ENCODE data around the gene HMBS. TPM values are rescaled to one million over a fixed set of nuclear protein-coding genes. Genes with fewer than 3 reads are reported as not detected.
A peak's percentile ranks its signal among the peaks of the same experiment; 100 is the strongest.

HMBS gene
- total RNA-seq, 5 donors from 2014 or later (not counting 1 experiment from before 2014, with no cell fraction given), result 6.7 to 17.8 (median 12.3) TPM

DNA sequence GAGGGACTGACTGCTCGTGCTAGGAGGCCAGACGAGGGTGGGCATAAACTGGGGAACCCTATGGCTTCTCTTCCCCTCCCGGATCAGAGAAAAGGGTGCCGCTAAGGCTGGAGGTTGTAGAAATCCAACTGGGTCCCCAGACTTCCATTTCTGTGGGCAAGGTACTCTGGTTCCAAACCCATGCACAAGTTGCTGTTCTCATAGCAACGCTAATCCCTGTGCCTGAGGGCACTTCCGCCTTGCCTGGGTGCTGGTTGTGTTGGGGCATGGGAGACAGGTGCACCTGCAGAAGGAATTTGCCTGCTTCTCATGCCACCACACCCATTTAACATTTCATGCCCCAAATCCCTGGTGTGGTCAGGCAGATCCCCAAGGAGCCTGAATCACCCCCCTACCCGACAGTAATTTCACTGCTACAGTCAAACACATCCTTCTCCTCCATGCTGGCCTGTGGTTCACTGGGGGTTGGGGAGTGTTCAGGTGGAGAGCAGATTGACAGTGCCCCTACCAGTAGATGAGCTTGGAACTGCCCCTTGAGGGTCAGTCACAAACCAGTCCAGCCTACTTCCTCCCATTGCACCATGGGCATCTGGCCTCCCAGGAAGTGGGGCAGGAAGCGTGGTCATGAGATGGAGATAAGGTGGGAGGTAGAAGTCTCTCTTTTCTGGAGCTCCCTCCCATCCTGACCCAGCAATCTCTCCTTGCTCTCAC, 23.6 kb downstream of the HMBS start:
- H3K27ac Mint-ChIP-seq, result peak overlapping the region; percentile 86 to 89
- H3K36me3 ChIP-seq (ENCODE audit: control insufficient read depth in 2 of 2, extremely low read depth in 1 of 2, insufficient read depth in 1 of 2, low read length in 1 of 2), result peaks cover 11 to 33% of the 10 kb centered on the region in 2 donors
- peaks cover 13 to 41% of the 10 kb centered on the region in 2 experiments for H3K4me1 ChIP-seq (ENCODE audit: control insufficient read depth in 1 of 2, extremely low read depth in 1 of 2, insufficient read depth in 2 of 2, low read length in 2 of 2)
- peaks cover 22% of the 10 kb centered on the region for H3K36me3 Mint-ChIP-seq
- H3K27me3 Mint-ChIP-seq, result no peaks in the 10 kb centered on the region
- no peaks in the 10 kb centered on the region for H3K9me3 ChIP-seq
- peak overlapping the region; percentile 81 to 94 (median 92) for H3K4me3 Mint-ChIP-seq
- H3K4me3 ChIP-seq (ENCODE audit: control insufficient read depth in 1 of 2, extremely low read depth in 1 of 2, low read length in 1 of 2), result peak overlapping the region; percentile 69 to 83
- DNase-seq (peak in 15 of 35 experiments; percentile 9 to 60 (median 30)), ATAC-seq (replicated peaks in 1 of 4) (peak; percentile 24 to 43 (median 31))
- H3K4me1 Mint-ChIP-seq, result peaks cover 46 to 53% (median 47%) of the 10 kb centered on the region in 3 donors
- ChIA-PET POLR2A (no interaction called here), CTCF (interaction anchor here in 1 of 2 donors (0.7 kb wide), 1 partner anchor 13 kb away, joined by 3 read pairs; the partner anchor contains the start of gene HINFP)
- H3K9me3 Mint-ChIP-seq, result no peaks in the 10 kb centered on the region
- WGBS (ENCODE audit: insufficient coverage), result 15% methylated on average over 4 of the region's 8 CpGs
- no peaks in the 10 kb centered on the region for H3K27me3 ChIP-seq (replicated peaks in 1 of 2; ENCODE audit: control insufficient read depth in 2 of 2, extremely low read depth in 1 of 2, insufficient read depth in 2 of 2, low read length in 1 of 2)
- peak overlapping the region; percentile 52 for H3K27ac ChIP-seq (ENCODE audit: low read length)

- 75% methylated on average over 1 of the region's 2 CpGs for WGBS (ENCODE audit: insufficient coverage)
- no peaks in the 10 kb centered on the region for H3K9me3 Mint-ChIP-seq
- peak overlapping the region; percentile 81 to 94 (median 92) for H3K4me3 Mint-ChIP-seq
- peak overlapping the region; percentile 86 to 89 for H3K27ac Mint-ChIP-seq
- H3K27ac ChIP-seq (ENCODE audit: low read length), result peak overlapping the region; percentile 52
- DNase-seq, result no peak
- POLR2A ChIA-PET, result interaction anchor here in 1 of 2 donors (1.1 kb wide), 1 partner anchor 53 kb away, joined by 3 read pairs; no protein-coding TSS in a partner anchor
- H3K36me3 Mint-ChIP-seq, result peaks cover 26% of the 10 kb centered on the region
- peaks cover 11 to 39% of the 10 kb centered on the region in 2 donors for H3K36me3 ChIP-seq (ENCODE audit: control insufficient read depth in 2 of 2, extremely low read depth in 1 of 2, insufficient read depth in 1 of 2, low read length in 1 of 2)
- H3K4me1 ChIP-seq (ENCODE audit: control insufficient read depth in 1 of 2, extremely low read depth in 1 of 2, insufficient read depth in 2 of 2, low read length in 2 of 2), result peaks cover 13 to 43% of the 10 kb centered on the region in 2 experiments
- peaks cover 42 to 49% (median 43%) of the 10 kb centered on the region in 3 donors for H3K4me1 Mint-ChIP-seq
- peak overlapping the region; percentile 69 to 83 for H3K4me3 ChIP-seq (ENCODE audit: control insufficient read depth in 1 of 2, extremely low read depth in 1 of 2, low read length in 1 of 2)
- no peaks in the 10 kb centered on the region for H3K27me3 ChIP-seq (replicated peaks in 1 of 2; ENCODE audit: control insufficient read depth in 2 of 2, extremely low read depth in 1 of 2, insufficient read depth in 2 of 2, low read length in 1 of 2)
- H3K9me3 ChIP-seq, result no peaks in the 10 kb centered on the region
- CTCF ChIA-PET, result interaction anchor here in 1 of 2 donors (0.7 to 1.2 kb wide), 3 partner anchors 10 to 13 kb away, joined by 3 to 5 read pairs (median 4); partner anchors contain the start of gene HINFP
- H3K27me3 Mint-ChIP-seq, result no peaks in the 10 kb centered on the region
- ATAC-seq (replicated peaks in 1 of 4), result no peak
Observed at GRCh38 chr11:119108857-119109221, 24.2 kb downstream of the HMBS start.

- no peak overlapping the region for H3K27ac ChIP-seq (ENCODE audit: low read length)
- H3K36me3 ChIP-seq (ENCODE audit: control insufficient read depth in 2 of 2, extremely low read depth in 1 of 2, insufficient read depth in 1 of 2, low read length in 1 of 2), result peaks cover 14 to 47% of the 10 kb centered on the region in 2 donors
Observed at GRCh38 chr11:119109843-119110242, 25.2 kb downstream of the HMBS start.

DNA sequence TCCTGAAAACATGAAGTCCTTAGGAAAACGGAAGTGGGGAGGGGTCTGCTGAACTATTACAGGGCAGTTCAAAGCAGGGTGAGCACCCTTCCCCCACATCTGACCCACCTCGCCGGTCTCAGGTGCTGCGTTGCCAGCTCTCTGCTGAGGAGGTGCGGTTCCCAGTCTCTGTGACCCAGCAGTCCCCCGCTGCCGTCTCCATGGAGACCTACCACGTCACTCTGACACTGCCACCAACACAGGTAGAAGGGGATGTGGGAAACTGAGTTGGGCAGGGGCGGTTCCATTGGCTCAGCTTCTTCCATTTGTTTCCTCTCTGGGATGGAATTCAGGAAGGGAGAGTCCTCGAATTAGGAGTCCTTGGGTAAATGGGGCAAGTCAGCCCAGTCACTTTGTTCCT, 25.8 kb downstream of the HMBS start:
- Mint-ChIP-seq H3K9me3 (no peaks in the 10 kb centered on the region), H3K4me1 (peaks cover 46 to 53% (median 51%) of the 10 kb centered on the region in 3 donors), H3K27me3 (no peaks in the 10 kb centered on the region), H3K4me3 (peak overlapping the region in 1 of 3 donors; percentile 94), H3K36me3 (peaks cover 34% of the 10 kb centered on the region), H3K27ac (peak overlapping the region; percentile 86 to 89)
- ChIA-PET POLR2A (interaction anchor here in 1 of 2 donors (0.8 kb wide), 1 partner anchor 95 kb away, joined by 3 read pairs; no protein-coding TSS in a partner anchor), CTCF (interaction anchor here in 1 of 2 donors (1.2 kb wide), 1 partner anchor 49 kb away, joined by 3 read pairs; no protein-coding TSS in a partner anchor)
- Histone ChIP-seq H3K4me1 (ENCODE audit: control insufficient read depth in 1 of 2, extremely low read depth in 1 of 2, insufficient read depth in 2 of 2, low read length in 2 of 2) (peaks cover 13 to 59% of the 10 kb centered on the region in 2 experiments), H3K27ac (ENCODE audit: low read length) (no peak overlapping the region), H3K36me3 (ENCODE audit: control insufficient read depth in 2 of 2, extremely low read depth in 1 of 2, insufficient read depth in 1 of 2, low read length in 1 of 2) (peaks cover 14 to 47% of the 10 kb centered on the region in 2 donors), H3K27me3 (replicated peaks in 1 of 2; ENCODE audit: control insufficient read depth in 2 of 2, extremely low read depth in 1 of 2, insufficient read depth in 2 of 2, low read length in 1 of 2) (no peaks in the 10 kb centered on the region), H3K4me3 (ENCODE audit: control insufficient read depth in 1 of 2, extremely low read depth in 1 of 2, low read length in 1 of 2) (no peak overlapping the region), H3K9me3 (no peaks in the 10 kb centered on the region)
- 100% methylated on average over 2 of the region's 10 CpGs for WGBS (ENCODE audit: insufficient coverage)
- ATAC-seq (replicated peaks in 1 of 4) (no peak), DNase-seq (no peak)

More at GRCh38 chr11:119109843-119110242, 25.2 kb downstream of the HMBS start:
- no peak overlapping the region for H3K4me3 ChIP-seq (ENCODE audit: control insufficient read depth in 1 of 2, extremely low read depth in 1 of 2, low read length in 1 of 2)
- peak overlapping the region; percentile 86 to 89 for H3K27ac Mint-ChIP-seq
- peaks cover 13 to 53% of the 10 kb centered on the region in 2 experiments for H3K4me1 ChIP-seq (ENCODE audit: control insufficient read depth in 1 of 2, extremely low read depth in 1 of 2, insufficient read depth in 2 of 2, low read length in 2 of 2)
- POLR2A ChIA-PET, result interaction anchor here (0.6 to 1.1 kb wide), 3 partner anchors 54 to 94 kb away, joined by 3 read pairs; no protein-coding TSS in a partner anchor
- peaks cover 31% of the 10 kb centered on the region for H3K36me3 Mint-ChIP-seq
- DNase-seq, result no peak
- H3K9me3 Mint-ChIP-seq, result no peaks in the 10 kb centered on the region
- CTCF ChIA-PET, result interaction anchor here in 1 of 2 donors (1.0 to 1.2 kb wide), 2 partner anchors 9 to 11 kb away, joined by 4 to 5 read pairs; partner anchors contain the start of gene HINFP
- H3K27me3 ChIP-seq (replicated peaks in 1 of 2; ENCODE audit: control insufficient read depth in 2 of 2, extremely low read depth in 1 of 2, insufficient read depth in 2 of 2, low read length in 1 of 2), result no peaks in the 10 kb centered on the region
- peak overlapping the region; percentile 81 to 94 (median 92) for H3K4me3 Mint-ChIP-seq
- ATAC-seq (replicated peaks in 1 of 4), result no peak
- no peaks in the 10 kb centered on the region for H3K27me3 Mint-ChIP-seq
- 96% methylated on average over 3 of the region's 3 CpGs for WGBS (ENCODE audit: insufficient coverage)
- H3K9me3 ChIP-seq, result no peaks in the 10 kb centered on the region
- peaks cover 43 to 49% (median 47%) of the 10 kb centered on the region in 3 donors for H3K4me1 Mint-ChIP-seq

DNA sequence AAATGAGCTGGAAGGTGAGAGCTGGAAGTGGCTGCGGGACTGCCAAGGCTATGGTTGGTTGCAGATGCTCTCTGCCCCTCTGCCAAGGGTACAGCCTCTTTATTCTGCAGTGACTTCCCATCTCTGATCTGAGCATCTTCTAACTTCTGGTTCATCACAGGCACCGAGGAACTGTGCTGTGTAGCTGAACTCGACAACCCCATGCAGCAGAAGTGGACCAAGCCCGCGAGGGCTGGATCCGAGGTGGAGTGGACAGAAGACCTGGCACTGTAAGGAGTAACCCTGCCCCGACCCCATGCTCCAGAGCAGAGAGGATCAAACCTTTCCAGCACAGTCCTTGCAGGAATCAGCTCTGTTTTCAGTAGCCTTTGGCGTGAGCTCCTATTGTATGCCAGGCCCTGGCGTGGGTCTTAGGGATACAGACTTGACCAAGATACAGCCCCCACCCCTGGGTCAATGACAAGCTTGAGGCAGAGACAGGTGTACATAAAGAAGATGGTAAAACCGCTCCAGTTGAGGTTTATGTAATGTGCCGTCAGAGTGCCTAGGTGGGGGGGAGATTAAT, 26.8 kb downstream of the HMBS start:
- ChIA-PET CTCF (interaction anchor here (0.7 to 1.2 kb wide), 3 partner anchors 9 to 58 kb away, joined by 3 to 4 read pairs (median 3); partner anchors contain the start of gene DPAGT1 (in 1 of the 2)), POLR2A (interaction anchor here in 1 of 2 donors (0.6 kb wide), 1 partner anchor 12 kb away, joined by 5 read pairs; no protein-coding TSS in a partner anchor)
- Histone ChIP-seq H3K27me3 (replicated peaks in 1 of 2; ENCODE audit: control insufficient read depth in 2 of 2, extremely low read depth in 1 of 2, insufficient read depth in 2 of 2, low read length in 1 of 2) (no peaks in the 10 kb centered on the region), H3K36me3 (ENCODE audit: control insufficient read depth in 2 of 2, extremely low read depth in 1 of 2, insufficient read depth in 1 of 2, low read length in 1 of 2) (peaks cover 14 to 54% of the 10 kb centered on the region in 2 donors), H3K4me3 (ENCODE audit: control insufficient read depth in 1 of 2, extremely low read depth in 1 of 2, low read length in 1 of 2) (no peak overlapping the region), H3K4me1 (ENCODE audit: control insufficient read depth in 1 of 2, extremely low read depth in 1 of 2, insufficient read depth in 2 of 2, low read length in 2 of 2) (peaks cover 13 to 66% of the 10 kb centered on the region in 2 experiments), H3K9me3 (no peaks in the 10 kb centered on the region), H3K27ac (ENCODE audit: low read length) (no peak overlapping the region)
- ATAC-seq (replicated peaks in 1 of 4), result no peak
- Mint-ChIP-seq H3K4me3 (no peak overlapping the region), H3K27me3 (no peaks in the 10 kb centered on the region), H3K36me3 (peaks cover 40% of the 10 kb centered on the region), H3K27ac (peak overlapping the region; percentile 60 to 99), H3K4me1 (peaks cover 53 to 57% (median 56%) of the 10 kb centered on the region in 3 donors), H3K9me3 (no peaks in the 10 kb centered on the region)
- WGBS (ENCODE audit: insufficient coverage), result 94% methylated on average over 10 of the region's 11 CpGs
- no peak for DNase-seq
